ENCODE measurements around the gene MORN2.

GRCh38 chr2:38828460-38828859 lies 47.3 kb upstream of the MORN2 start:
- TF ChIP-seq EZH2phosphoT487 (IDR thresholded peaks at IDR 0.05; ENCODE audit: borderline replicate concordance, low read depth, low read length) (no peak), CTCF (conservative IDR thresholded peaks at IDR 0.05; ENCODE audit: low read length) (no peak)

All from OCI-LY7 (cell line).